GM21528 (cell line): ENCODE measurements around the gene ZBTB20.
"Not testable (repeated sequence)": the region's sequence is repeated elsewhere in the genome, so short reads cannot be mapped to it uniquely, and the experiment has no call there.

Experiments
- ATAC-seq: cut with Tn5 transposase; IDR thresholded peaks from one replicate; pipeline ENCODE4 v1.9.1; 2021; ENCODE audit warnings: mild to moderate bottlenecking, moderate library complexity; ENCODE audit not compliant: unreplicated experiment, low FRiP score

ZBTB20 gene

GRCh38 chr3:114847564-114847963 is 299.5 kb downstream of the ZBTB20 start:
- ATAC-seq, result no peak

- no peak for ATAC-seq
These were observed 300.3 kb downstream of the ZBTB20 start for GRCh38 chr3:114846779-114847178.

- no peak for ATAC-seq
These were observed 300.8 kb downstream of the ZBTB20 start for GRCh38 chr3:114846252-114846651.

- no peak for ATAC-seq
These were observed 305.6 kb downstream of the ZBTB20 start for GRCh38 chr3:114841515-114841914.

- no peak for ATAC-seq
These were observed 307.6 kb downstream of the ZBTB20 start for GRCh38 chr3:114839476-114839875.

GRCh38 chr3:114838025-114838424 is 309.1 kb downstream of the ZBTB20 start:
- ATAC-seq, result no peak

- ATAC-seq, result no peak
These were observed 312.7 kb downstream of the ZBTB20 start for GRCh38 chr3:114834175-114834940.

GRCh38 chr3:114831861-114832260 is 315.2 kb downstream of the ZBTB20 start:
- no peak for ATAC-seq

- no peak for ATAC-seq
These were observed 316.4 kb downstream of the ZBTB20 start for GRCh38 chr3:114830652-114831051.

GRCh38 chr3:114829783-114830182 is 317.3 kb downstream of the ZBTB20 start:
- ATAC-seq, result no peak

GRCh38 chr3:114827495-114827894 is 319.6 kb downstream of the ZBTB20 start:
- no peak for ATAC-seq

- ATAC-seq, result no peak
These were observed 323.1 kb downstream of the ZBTB20 start for GRCh38 chr3:114824014-114824413.

- ATAC-seq, result no peak
These were observed 324.0 kb downstream of the ZBTB20 start for GRCh38 chr3:114823061-114823460.

GRCh38 chr3:114816052-114816451 is 331.0 kb downstream of the ZBTB20 start:
- no peak for ATAC-seq

GRCh38 chr3:114812541-114813238 is 334.4 kb downstream of the ZBTB20 start:
- ATAC-seq, result not testable (repeated sequence)

GRCh38 chr3:114809668-114810413 is 337.2 kb downstream of the ZBTB20 start:
- peak; percentile 98 for ATAC-seq

GRCh38 chr3:114804099-114804498 is 343.0 kb downstream of the ZBTB20 start:
- ATAC-seq, result no peak

GRCh38 chr3:114803042-114803695 is 343.9 kb downstream of the ZBTB20 start:
- no peak for ATAC-seq

GRCh38 chr3:114800272-114801031 is 346.6 kb downstream of the ZBTB20 start:
- no peak for ATAC-seq

- ATAC-seq, result no peak
These were observed 347.3 kb downstream of the ZBTB20 start for GRCh38 chr3:114799816-114800215.
